ENCODE data around the gene MTA2.
"Not testable (repeated sequence)": the region's sequence is repeated elsewhere in the genome, so short reads cannot be mapped to it uniquely, and the experiment has no call there.

Gene MTA2

GRCh38 chr11:62569611-62570010 lies 32.1 kb downstream of the MTA2 start:
- no peaks in the 10 kb centered on the region for H3K27me3 ChIP-seq
- no peak overlapping the region for H3K27ac ChIP-seq
- peaks cover 38% of the 10 kb centered on the region for H3K4me1 ChIP-seq
- no peak for TF ChIP-seq Cebpa-rat (IDR thresholded peaks at IDR 0.05)
- peaks cover 81% of the 10 kb centered on the region for H3K36me3 ChIP-seq
- H3K4me3 ChIP-seq, result no peak overlapping the region
- H3K4me2 ChIP-seq, result peak overlapping the region; percentile 93; the same call in 1 of the 2 replicates
- peaks cover 88% of the 10 kb centered on the region for H4K20me1 ChIP-seq
- H3K9me3 ChIP-seq, result no peaks in the 10 kb centered on the region
- peak overlapping the region; percentile 31; the same call in 1 of the 2 replicates for H3K9ac ChIP-seq

- no peak overlapping the region for H3K27ac ChIP-seq
- no peak overlapping the region for H3K4me2 ChIP-seq
- peaks cover 100% of the 10 kb centered on the region for H3K36me3 ChIP-seq
- peaks cover 100% of the 10 kb centered on the region for H4K20me1 ChIP-seq
- H3K27me3 ChIP-seq, result no peaks in the 10 kb centered on the region
- H3K4me1 ChIP-seq, result peaks cover 27% of the 10 kb centered on the region
- no peaks in the 10 kb centered on the region for H3K9me3 ChIP-seq
- TF ChIP-seq Cebpa-rat (IDR thresholded peaks at IDR 0.05), result no peak
- no peak overlapping the region for H3K4me3 ChIP-seq
- H3K9ac ChIP-seq, result no peak overlapping the region; the same call in 1 of the 2 replicates
These were observed 34.5 kb downstream of the MTA2 start for GRCh38 chr11:62567018-62567633.

GRCh38 chr11:62566247-62566646 lies 35.4 kb downstream of the MTA2 start:
- H3K4me1 ChIP-seq, result peaks cover 18% of the 10 kb centered on the region
- no peak for TF ChIP-seq Cebpa-rat (IDR thresholded peaks at IDR 0.05)
- H3K9me3 ChIP-seq, result no peaks in the 10 kb centered on the region
- H4K20me1 ChIP-seq, result peaks cover 100% of the 10 kb centered on the region
- H3K4me3 ChIP-seq, result no peak overlapping the region
- no peak overlapping the region for H3K4me2 ChIP-seq
- H3K27me3 ChIP-seq, result no peaks in the 10 kb centered on the region
- H3K9ac ChIP-seq, result no peak overlapping the region
- H3K27ac ChIP-seq, result no peak overlapping the region
- H3K36me3 ChIP-seq, result peaks cover 100% of the 10 kb centered on the region

- Histone ChIP-seq H3K4me1 (peaks cover 8% of the 10 kb centered on the region), H3K4me2 (no peak overlapping the region), H3K9me3 (no peaks in the 10 kb centered on the region), H3K27ac (no peak overlapping the region), H3K9ac (no peak overlapping the region), H4K20me1 (peaks cover 100% of the 10 kb centered on the region), H3K36me3 (peaks cover 100% of the 10 kb centered on the region), H3K4me3 (no peak overlapping the region), H3K27me3 (no peaks in the 10 kb centered on the region)
- no peak for TF ChIP-seq Cebpa-rat (IDR thresholded peaks at IDR 0.05)
These were observed 36.4 kb downstream of the MTA2 start for GRCh38 chr11:62565100-62565802.

- not testable (repeated sequence) for H3K4me2 ChIP-seq, H3K9ac ChIP-seq, H3K27me3 ChIP-seq, H3K9me3 ChIP-seq, H3K4me3 ChIP-seq, H3K27ac ChIP-seq
- Histone ChIP-seq H3K4me1 (peaks cover 30% of the 10 kb centered on the region), H4K20me1 (peaks cover 88% of the 10 kb centered on the region), H3K36me3 (peaks cover 92% of the 10 kb centered on the region)
These were observed 39.9 kb downstream of the MTA2 start for GRCh38 chr11:62561677-62562230.

- H3K9ac ChIP-seq, result no peak overlapping the region
- H3K27ac ChIP-seq, result no peak overlapping the region
- no peaks in the 10 kb centered on the region for H3K9me3 ChIP-seq
- TF ChIP-seq Cebpa-rat (IDR thresholded peaks at IDR 0.05), result no peak
- H3K36me3 ChIP-seq, result peaks cover 81% of the 10 kb centered on the region
- H3K4me1 ChIP-seq, result peaks cover 41% of the 10 kb centered on the region
- H3K4me3 ChIP-seq, result no peak overlapping the region
- H4K20me1 ChIP-seq, result peaks cover 79% of the 10 kb centered on the region
- no peaks in the 10 kb centered on the region for H3K27me3 ChIP-seq
- H3K4me2 ChIP-seq, result no peak overlapping the region
These were observed 41.0 kb downstream of the MTA2 start for GRCh38 chr11:62560566-62561103.

GRCh38 chr11:62559626-62560025 lies 42.0 kb downstream of the MTA2 start:
- H3K4me2 ChIP-seq, H3K4me3 ChIP-seq, H3K9ac ChIP-seq, H3K9me3 ChIP-seq, H3K27ac ChIP-seq, H3K27me3 ChIP-seq: not testable (repeated sequence)
- Histone ChIP-seq H3K4me1 (peaks cover 52% of the 10 kb centered on the region), H3K36me3 (peaks cover 71% of the 10 kb centered on the region), H4K20me1 (peaks cover 68% of the 10 kb centered on the region)

GRCh38 chr11:62559204-62559603 lies 42.5 kb downstream of the MTA2 start:
- Histone ChIP-seq H3K4me2 (no peak overlapping the region), H3K4me1 (peaks cover 56% of the 10 kb centered on the region)

GRCh38 chr11:62558669-62559068 lies 43.0 kb downstream of the MTA2 start:
- Histone ChIP-seq H3K4me3 (no peak overlapping the region), H3K36me3 (peaks cover 61% of the 10 kb centered on the region), H4K20me1 (peaks cover 59% of the 10 kb centered on the region), H3K4me2 (peak overlapping the region; percentile 91), H3K27me3 (no peaks in the 10 kb centered on the region), H3K9ac (no peak overlapping the region), H3K4me1 (peaks cover 61% of the 10 kb centered on the region), H3K27ac (0 out of 2 replicates have a peak overlapping the region, but pooled peaks have one; percentile 15), H3K9me3 (no peaks in the 10 kb centered on the region)
- no peak for TF ChIP-seq Cebpa-rat (IDR thresholded peaks at IDR 0.05)

More at GRCh38 chr11:62559204-62559603, 42.5 kb downstream of the MTA2 start:
- Histone ChIP-seq H3K4me3 (no peak overlapping the region), H3K27ac (no peak overlapping the region), H3K36me3 (peaks cover 67% of the 10 kb centered on the region), H3K27me3 (no peaks in the 10 kb centered on the region), H3K9me3 (no peaks in the 10 kb centered on the region), H4K20me1 (peaks cover 64% of the 10 kb centered on the region), H3K9ac (no peak overlapping the region)
- no peak for TF ChIP-seq Cebpa-rat (IDR thresholded peaks at IDR 0.05)

Measured in BLaER1 (cell line).